Measurements from ENCODE around the gene KIRREL3. TPM values are rescaled to one million over a fixed set of nuclear protein-coding genes. Genes with fewer than 3 reads are reported as not detected.

The KIRREL3 gene
- total RNA-seq, 3 donors from 2014 or later, result 0.32 to 0.33 TPM; not detected in 1

- intact Hi-C loops (cut with DNase I; ENCODE audit: low total_unique reads), result no loop called here
- Histone ChIP-seq H3K27me3 (no peaks in the 10 kb centered on the region), H3K9me3 (no peaks in the 10 kb centered on the region), H3K4me3 (no peak overlapping the region), H3K36me3 (no peaks in the 10 kb centered on the region), H3K27ac (no peak overlapping the region), H3K4me1 (no peaks in the 10 kb centered on the region)
- TF ChIP-seq POLR2A (IDR thresholded peaks at IDR 0.05) (no peak), POLR2AphosphoS5 (IDR thresholded peaks at IDR 0.05) (no peak), CTCF (IDR thresholded peaks at IDR 0.05) (no peak)
- DNase-seq (ENCODE audit: low spot score in 2 of 2), result no peak
These were observed 130.5 kb downstream of the KIRREL3 start for GRCh38 chr11:126870021-126870420.

GRCh38 chr11:126868741-126869140 lies 131.8 kb downstream of the KIRREL3 start:
- TF ChIP-seq CTCF (IDR thresholded peaks at IDR 0.05) (no peak), POLR2A (IDR thresholded peaks at IDR 0.05) (no peak), POLR2AphosphoS5 (IDR thresholded peaks at IDR 0.05) (no peak)
- intact Hi-C loops (cut with DNase I; ENCODE audit: low total_unique reads), result no loop called here

GRCh38 chr11:126864934-126865333 lies 135.6 kb downstream of the KIRREL3 start:
- Histone ChIP-seq H3K27ac (no peak overlapping the region), H3K36me3 (no peaks in the 10 kb centered on the region), H3K27me3 (no peaks in the 10 kb centered on the region), H3K9me3 (no peaks in the 10 kb centered on the region), H3K4me3 (no peak overlapping the region), H3K4me1 (no peaks in the 10 kb centered on the region)
- intact Hi-C loops (cut with DNase I; ENCODE audit: low total_unique reads), result no loop called here
- no peak for DNase-seq (ENCODE audit: low spot score in 2 of 2)
- TF ChIP-seq POLR2A (IDR thresholded peaks at IDR 0.05), result no peak
- no peak for TF ChIP-seq POLR2AphosphoS5 (IDR thresholded peaks at IDR 0.05)
- TF ChIP-seq CTCF (IDR thresholded peaks at IDR 0.05), result no peak

More at GRCh38 chr11:126868741-126869140, 131.8 kb downstream of the KIRREL3 start:
- Histone ChIP-seq H3K4me3 (no peak overlapping the region), H3K27ac (no peak overlapping the region), H3K27me3 (no peaks in the 10 kb centered on the region), H3K36me3 (no peaks in the 10 kb centered on the region), H3K4me1 (no peaks in the 10 kb centered on the region), H3K9me3 (no peaks in the 10 kb centered on the region)
- no peak for DNase-seq (ENCODE audit: low spot score in 2 of 2)

GRCh38 chr11:126863294-126863997 lies 137.1 kb downstream of the KIRREL3 start:
- no peaks in the 10 kb centered on the region for H3K4me1 ChIP-seq
- no peak overlapping the region for H3K27ac ChIP-seq
- intact Hi-C loops (cut with DNase I; ENCODE audit: low total_unique reads), result loop anchor here (1.0 kb wide), 1 partner anchor 42 kb away; no protein-coding TSS in a partner anchor
- H3K36me3 ChIP-seq, result no peaks in the 10 kb centered on the region
- no peaks in the 10 kb centered on the region for H3K27me3 ChIP-seq
- H3K9me3 ChIP-seq, result no peaks in the 10 kb centered on the region
- TF ChIP-seq POLR2AphosphoS5 (IDR thresholded peaks at IDR 0.05) (no peak), POLR2A (IDR thresholded peaks at IDR 0.05) (no peak), CTCF (IDR thresholded peaks at IDR 0.05) (no peak)
- DNase-seq (ENCODE audit: low spot score in 2 of 2), result no peak
- H3K4me3 ChIP-seq, result no peak overlapping the region

GRCh38 chr11:126862664-126863243 lies 137.8 kb downstream of the KIRREL3 start:
- no peak for TF ChIP-seq CTCF (IDR thresholded peaks at IDR 0.05)
- TF ChIP-seq POLR2AphosphoS5 (IDR thresholded peaks at IDR 0.05), result no peak
- TF ChIP-seq POLR2A (IDR thresholded peaks at IDR 0.05), result no peak
- H3K9me3 ChIP-seq, result no peaks in the 10 kb centered on the region
- intact Hi-C loops (cut with DNase I; ENCODE audit: low total_unique reads), result loop anchor here (1.0 kb wide), 1 partner anchor 43 kb away; no protein-coding TSS in a partner anchor
- H3K27me3 ChIP-seq, result no peaks in the 10 kb centered on the region
- DNase-seq (ENCODE audit: low spot score in 2 of 2), result no peak
- no peaks in the 10 kb centered on the region for H3K36me3 ChIP-seq
- H3K27ac ChIP-seq, result no peak overlapping the region
- no peaks in the 10 kb centered on the region for H3K4me1 ChIP-seq
- no peak overlapping the region for H3K4me3 ChIP-seq
